Lung (tissue), 12 donors: Measurements from ENCODE around the gene WWC2. TPM values are rescaled to one million over a fixed set of nuclear protein-coding genes. Genes with fewer than 3 reads are reported as not detected.
"Not testable (repeated sequence)": the region's sequence is repeated elsewhere in the genome, so short reads cannot be mapped to it uniquely, and the experiment has no call there.

ENCODE experiments used
- ATAC-seq: fragments of 200-7000 bp; cut with Tn5 transposase; one replicate; pipeline ENCODE4 v1.9.1; 2020; ENCODE audit warnings: moderate number of reproducible peaks; ENCODE audit not compliant: insufficient read depth, low FRiP score
- DNase-seq, 3 donors: peaks; one replicate each; pipeline ENCODE4 v3.0.0-alpha.2; 2013 to 2017
- H3K27ac ChIP-seq, 2 donors: one replicate each; pipeline ENCODE4 v1.5.1; 2013; ENCODE audit warnings: mild to moderate bottlenecking in 2 of 2, moderate library complexity in 2 of 2, control low read depth in 1 of 2, inconsistent platforms in 1 of 2, low read depth in 1 of 2, low read length in 1 of 2
- H3K27me3 ChIP-seq, 3 donors: one replicate each; pipeline ENCODE4 v1.5.1; 2013; ENCODE audit warnings: low read length in 2 of 3; ENCODE audit not compliant: control insufficient read depth in 3 of 3, insufficient read depth in 3 of 3
- H3K36me3 ChIP-seq, 4 donors: one replicate each; pipeline ENCODE4 v1.5.1; 2013; ENCODE audit warnings: low read length in 4 of 4, mild to moderate bottlenecking in 1 of 4, moderate library complexity in 1 of 4; ENCODE audit not compliant: control insufficient read depth in 4 of 4, insufficient read depth in 4 of 4
- H3K4me1 ChIP-seq, 5 donors: one replicate each; pipeline ENCODE4 v1.5.1; 2013; ENCODE audit warnings: low read length in 5 of 5, mild to moderate bottlenecking in 2 of 5, moderate library complexity in 1 of 5; ENCODE audit not compliant: control insufficient read depth in 5 of 5, insufficient read depth in 5 of 5
- H3K4me3 ChIP-seq: one replicate; pipeline ENCODE4 v1.5.1; 2013; ENCODE audit warnings: mild to moderate bottlenecking, control low read depth, moderate library complexity
- H3K9ac ChIP-seq, 2 donors: one replicate each; pipeline ENCODE4 v1.5.1; 2013; ENCODE audit warnings: low read length in 2 of 2, control low read depth in 1 of 2; ENCODE audit not compliant: insufficient read depth in 1 of 2
- H3K9me3 ChIP-seq, 4 donors: one replicate each; pipeline ENCODE4 v1.5.1; 2013; ENCODE audit warnings: low read length in 3 of 4, mild to moderate bottlenecking in 1 of 4, moderate library complexity in 1 of 4; ENCODE audit not compliant: control insufficient read depth in 4 of 4, insufficient read depth in 3 of 4
- WGBS, 2 donors: extraction: QIAGEN DNeasy Blood & Tissue Kit; methylation state at CpG; one replicate each; pipeline ENCODE4 v1.1.7; 2013; 5-methylcytosine and 5-hydroxymethylcytosine counted together
- polyA plus RNA-seq, 2 donors: library from polyadenylated mRNA; stranded (reverse); fragments of 200-250 nt; gene quantifications; one replicate each; pipeline ENCODE4 v1.2.1, GENCODE V29; 2013
- total RNA-seq, 2 donors: library from RNA; depleted of rRNA in 1 of 2; stranded (reverse); fragments of >200 nt in 1 of 2; gene quantifications; one replicate each; pipeline ENCODE4 v1.2.1, GENCODE V29; 2014 to 2021
- TF ChIP-seq, protein P1 (sequence below): IDR thresholded peaks from 2 replicates; pipeline ENCODE4 v1.5.1; 2012; ENCODE audit warnings: mild to moderate bottlenecking; ENCODE audit errors: control extremely low read depth, extremely low read depth
- donor health status: control.
- donor health status: control.
- donor health status: Bipolar disorder and iron deficiency.
- donor health status: healthy.
- donor health status: DM: yes; HTN: yes; CAD: no.

WWC2 gene
- total and polyA plus RNA-seq, 4 donors: 15.6 to 124 (median 45.2) TPM

DNA sequence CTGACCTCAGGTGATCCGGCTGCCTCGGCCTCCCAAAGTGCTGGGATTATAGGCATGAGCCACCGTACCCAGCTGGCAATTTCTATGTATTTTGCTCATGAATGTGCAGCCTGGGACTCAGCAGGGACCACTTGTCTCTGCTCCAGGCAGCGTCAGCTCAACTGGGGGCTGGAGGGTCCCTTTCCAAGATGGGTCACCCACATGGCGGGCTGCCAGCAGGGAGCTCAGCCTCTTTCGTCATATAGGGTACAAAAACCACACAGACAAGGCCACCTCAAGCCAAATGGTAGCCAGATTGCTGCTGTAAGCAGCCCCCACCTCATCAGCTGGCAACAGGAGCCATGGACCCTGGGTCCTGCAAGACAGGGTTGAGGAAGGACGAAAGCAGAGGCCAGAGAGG lies 225.6 kb downstream of the WWC2 start:
- no peak overlapping the region for H3K9ac ChIP-seq
- peaks cover 0 to 5% (median 0%) of the 10 kb centered on the region in 4 donors for H3K9me3 ChIP-seq
- H3K4me3 ChIP-seq: no peak overlapping the region
- ATAC-seq (no peak), DNase-seq (no peak)
- TF ChIP-seq, protein P1, sequence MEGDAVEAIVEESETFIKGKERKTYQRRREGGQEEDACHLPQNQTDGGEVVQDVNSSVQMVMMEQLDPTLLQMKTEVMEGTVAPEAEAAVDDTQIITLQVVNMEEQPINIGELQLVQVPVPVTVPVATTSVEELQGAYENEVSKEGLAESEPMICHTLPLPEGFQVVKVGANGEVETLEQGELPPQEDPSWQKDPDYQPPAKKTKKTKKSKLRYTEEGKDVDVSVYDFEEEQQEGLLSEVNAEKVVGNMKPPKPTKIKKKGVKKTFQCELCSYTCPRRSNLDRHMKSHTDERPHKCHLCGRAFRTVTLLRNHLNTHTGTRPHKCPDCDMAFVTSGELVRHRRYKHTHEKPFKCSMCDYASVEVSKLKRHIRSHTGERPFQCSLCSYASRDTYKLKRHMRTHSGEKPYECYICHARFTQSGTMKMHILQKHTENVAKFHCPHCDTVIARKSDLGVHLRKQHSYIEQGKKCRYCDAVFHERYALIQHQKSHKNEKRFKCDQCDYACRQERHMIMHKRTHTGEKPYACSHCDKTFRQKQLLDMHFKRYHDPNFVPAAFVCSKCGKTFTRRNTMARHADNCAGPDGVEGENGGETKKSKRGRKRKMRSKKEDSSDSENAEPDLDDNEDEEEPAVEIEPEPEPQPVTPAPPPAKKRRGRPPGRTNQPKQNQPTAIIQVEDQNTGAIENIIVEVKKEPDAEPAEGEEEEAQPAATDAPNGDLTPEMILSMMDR: no peak
- peaks cover 0 to 10% (median 3%) of the 10 kb centered on the region in 5 donors for H3K4me1 ChIP-seq
- H3K27ac ChIP-seq: no peak overlapping the region
- WGBS, 2 donors: 89 to 95% methylated on average over 7 of the region's 7 CpGs
- H3K27me3 ChIP-seq: no peaks in the 10 kb centered on the region
- H3K36me3 ChIP-seq: peaks cover 0 to 2% (median 0%) of the 10 kb centered on the region in 4 donors

DNA sequence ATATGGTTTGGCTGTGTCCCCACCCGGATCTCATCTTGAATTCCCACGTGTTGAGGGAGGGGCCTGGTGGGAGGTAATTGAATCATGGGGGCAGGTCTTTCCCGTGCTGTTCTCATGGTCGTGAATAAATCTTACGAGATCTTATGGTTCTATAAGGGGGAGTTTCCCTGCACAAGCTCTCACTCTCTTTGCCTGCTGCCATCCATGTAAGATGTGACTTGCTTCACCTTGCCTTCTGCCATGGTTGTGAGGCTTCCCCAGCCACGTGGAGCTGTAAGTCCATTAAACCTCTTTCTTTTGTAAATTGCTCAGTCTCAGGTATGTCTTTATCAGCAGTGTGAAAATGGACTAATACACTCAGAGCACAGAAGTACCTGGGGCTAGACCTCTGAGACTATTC lies 227.3 kb downstream of the WWC2 start:
- not testable (repeated sequence) for ATAC-seq, H3K36me3 ChIP-seq, H3K4me1 ChIP-seq, H3K27ac ChIP-seq, H3K9me3 ChIP-seq, H3K4me3 ChIP-seq, DNase-seq, H3K27me3 ChIP-seq, H3K9ac ChIP-seq
- WGBS, 2 donors: 92 to 93% methylated on average over 6 of the region's 6 CpGs

DNA sequence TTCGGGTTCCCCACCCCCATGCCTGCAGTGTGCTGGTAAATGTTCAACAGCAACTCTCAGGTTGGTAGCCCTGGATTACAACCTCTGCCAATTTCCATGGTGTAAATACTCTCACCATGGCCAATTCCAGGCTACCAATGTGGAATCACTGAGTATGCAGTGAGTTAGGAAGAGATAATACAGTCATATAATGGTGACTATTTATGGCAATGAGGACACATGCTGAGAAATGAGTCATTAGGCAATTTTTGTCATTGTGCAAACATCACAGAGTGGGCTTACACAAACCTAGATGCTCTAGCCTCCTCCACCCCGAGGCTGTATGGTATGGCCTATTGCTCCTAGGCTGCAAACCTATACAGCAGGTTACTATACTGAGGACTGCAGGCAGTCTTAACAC lies 227.8 kb downstream of the WWC2 start:
- ATAC-seq (no peak), DNase-seq (no peak)
- TF ChIP-seq, protein P1: no peak
- Histone ChIP-seq H3K9ac (no peak overlapping the region), H3K27ac (no peak overlapping the region), H3K36me3 (peaks cover 0 to 2% (median 0%) of the 10 kb centered on the region in 4 donors), H3K4me3 (no peak overlapping the region), H3K9me3 (peaks cover 0 to 5% (median 0%) of the 10 kb centered on the region in 4 donors), H3K4me1 (peaks cover 0 to 5% (median 0%) of the 10 kb centered on the region in 5 donors), H3K27me3 (no peaks in the 10 kb centered on the region)
- WGBS, 2 donors: 69 to 75% methylated on average over 2 of the region's 2 CpGs

DNA sequence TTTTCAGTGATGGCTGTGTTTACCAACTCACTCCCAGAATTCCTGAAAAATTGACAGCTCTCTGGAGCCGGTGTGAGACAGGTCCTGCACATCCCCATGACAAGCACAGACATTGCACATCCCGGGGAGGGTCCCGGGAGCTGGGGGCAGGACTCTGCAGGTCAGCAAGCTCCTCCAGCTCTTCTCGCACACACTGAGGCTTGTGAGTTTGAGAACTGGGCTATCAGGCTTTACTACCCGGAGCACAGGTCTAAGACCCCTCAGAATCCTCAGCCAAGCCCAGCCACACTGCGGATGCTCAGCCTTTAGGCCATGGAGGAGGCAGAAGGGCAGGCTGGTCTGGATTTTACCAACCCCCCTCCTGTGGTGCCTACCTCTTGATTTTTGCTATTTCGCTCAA lies 228.8 kb downstream of the WWC2 start:
- Histone ChIP-seq H3K27ac (no peak overlapping the region), H3K36me3 (peaks cover 0 to 2% (median 0%) of the 10 kb centered on the region in 4 donors), H3K4me3 (no peak overlapping the region), H3K27me3 (no peaks in the 10 kb centered on the region), H3K9me3 (peaks cover 0 to 5% (median 0%) of the 10 kb centered on the region in 4 donors), H3K4me1 (peaks cover 0 to 5% (median 0%) of the 10 kb centered on the region in 5 donors), H3K9ac (no peak overlapping the region)
- no peak for ATAC-seq
- TF ChIP-seq, protein P1: no peak
- 93 to 94% methylated on average over 7 of the region's 7 CpGs for WGBS, 2 donors
- DNase-seq: no peak
